Activated gamma-delta T cell (primary cell): ENCODE data around the gene ANO1.
"Not testable (repeated sequence)": the region's sequence is repeated elsewhere in the genome, so short reads cannot be mapped to it uniquely, and the experiment has no call there.

Experiments used
- DNase-seq: peaks from one replicate; lab custom pipeline; 2025; lab: John Stamatoyannopoulos, UW
- total RNA-seq, 2 donors: gene quantifications; one replicate each; lab custom pipeline; 2026; lab: John Stamatoyannopoulos, UW

The ANO1 gene
- total RNA-seq: 0 reads per million in 2 donors

DNA sequence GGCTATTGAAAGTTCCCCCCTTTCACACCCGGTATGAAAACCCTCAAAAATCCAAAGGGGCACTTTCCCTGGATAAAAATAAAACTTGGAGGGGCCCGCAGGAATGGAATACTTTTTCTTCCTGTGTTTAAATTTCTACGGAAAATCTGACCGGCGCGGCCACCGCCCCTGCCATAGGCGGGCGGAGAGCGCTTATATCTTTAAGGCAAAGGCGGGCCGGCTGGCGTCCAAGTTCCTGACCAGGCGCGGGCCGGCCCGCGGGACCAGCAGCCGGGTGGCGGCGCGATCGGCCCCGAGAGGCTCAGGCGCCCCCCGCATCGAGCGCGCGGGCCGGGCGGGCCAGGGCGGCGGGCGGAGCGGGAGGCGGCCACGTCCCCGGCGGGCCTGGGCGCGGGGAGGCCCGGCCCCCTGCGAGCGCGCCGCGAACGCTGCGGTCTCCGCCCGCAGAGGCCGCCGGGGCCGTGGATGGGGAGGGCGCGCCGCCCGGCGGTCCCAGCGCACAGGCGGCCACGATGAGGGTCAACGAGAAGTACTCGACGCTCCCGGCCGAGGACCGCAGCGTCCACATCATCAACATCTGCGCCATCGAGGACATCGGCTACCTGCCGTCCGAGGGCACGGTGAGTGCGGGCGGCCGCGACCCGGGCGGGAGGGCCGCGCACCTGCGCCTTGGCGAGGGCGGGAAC is at the start of gene ANO1:
Gene ANO1, plus strand, starts transcription at position 223 of the 686 bp plus-strand sequence. Its CDS starts 290 bp downstream, at position 513.
- no peak for DNase-seq

DNA sequence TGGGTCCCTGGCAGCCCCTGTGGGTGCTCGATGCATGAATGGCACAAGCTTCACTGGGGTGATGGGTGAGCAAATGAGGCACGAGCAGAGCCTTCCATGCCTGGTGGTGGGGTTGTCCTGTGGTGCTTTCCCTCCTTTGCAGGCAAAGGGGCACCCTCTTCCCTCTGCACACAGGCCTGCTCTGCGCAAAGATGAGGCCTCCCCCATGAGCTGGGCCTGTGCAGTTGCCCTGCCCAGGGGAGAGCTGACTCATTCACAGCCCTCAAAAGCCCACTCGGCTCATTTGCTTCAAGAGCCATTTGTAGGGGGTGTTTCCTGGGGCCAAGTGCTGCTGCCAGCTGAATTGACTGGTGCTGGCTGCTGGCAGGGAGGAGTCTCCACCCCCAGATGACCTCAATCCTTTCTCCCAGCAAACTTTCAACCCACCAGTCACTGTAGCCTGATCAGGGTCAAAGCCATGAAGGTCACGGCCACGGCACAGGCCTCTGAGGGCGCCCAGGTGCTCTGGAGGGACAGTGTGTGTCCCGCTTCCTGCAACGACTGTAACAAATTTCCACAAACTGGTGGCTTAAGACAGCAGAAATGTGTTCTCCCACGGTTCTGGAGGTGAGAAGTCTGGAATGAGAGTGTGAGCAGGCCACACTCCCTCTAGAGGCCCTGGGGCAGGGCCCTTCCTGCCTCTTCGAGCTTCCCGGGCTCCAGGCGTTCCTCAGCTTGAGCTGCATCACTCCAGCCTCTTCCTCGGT is 48.8 kb upstream of the ANO1 start:
- no peak for DNase-seq

GRCh38 chr11:70029861-70030380 is 48.2 kb upstream of the ANO1 start:
- no peak for DNase-seq

- DNase-seq: no peak
Measured at GRCh38 chr11:70030412-70030811, 47.7 kb upstream of the ANO1 start.

DNA sequence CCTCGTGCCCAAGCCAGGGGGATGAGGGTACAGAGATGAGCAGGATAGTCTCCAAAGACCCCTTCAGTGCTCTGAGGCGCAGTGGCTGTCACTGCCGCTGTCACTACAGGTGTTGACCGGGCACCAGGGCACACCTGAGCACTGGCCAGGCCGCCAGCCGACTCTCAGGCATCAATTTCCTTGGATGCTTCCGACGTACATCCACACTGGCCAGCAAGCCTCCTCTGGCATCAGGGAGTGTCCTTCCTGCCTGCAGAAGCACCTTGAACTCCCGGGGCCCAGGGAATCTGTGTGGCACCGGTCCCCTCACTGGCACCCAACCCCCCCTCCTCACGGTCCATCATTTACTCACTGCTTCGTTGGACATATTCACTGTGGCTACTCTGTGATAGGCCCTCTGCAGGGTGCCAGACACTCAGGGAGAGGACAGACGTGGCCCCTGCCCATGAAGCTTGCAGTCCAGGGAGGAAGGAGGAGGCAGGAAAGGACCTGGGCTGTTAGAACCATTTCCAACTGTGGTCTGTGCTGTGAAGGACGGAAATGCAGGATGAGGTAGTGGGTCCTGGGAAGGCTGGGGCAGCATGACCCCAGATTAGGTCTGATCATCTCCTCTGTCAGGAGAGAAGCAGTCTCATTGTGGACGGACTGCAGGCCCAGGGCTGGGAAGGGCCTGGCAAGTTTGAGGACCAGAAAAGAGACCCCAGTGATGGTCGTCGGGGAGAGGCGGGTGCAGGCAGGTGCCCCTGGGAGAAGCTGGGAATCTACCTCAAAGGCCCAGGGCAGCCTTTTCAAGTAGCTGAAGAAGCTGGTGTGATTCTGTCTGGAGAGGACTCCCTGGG is 46.3 kb upstream of the ANO1 start:
- no peak for DNase-seq

DNA sequence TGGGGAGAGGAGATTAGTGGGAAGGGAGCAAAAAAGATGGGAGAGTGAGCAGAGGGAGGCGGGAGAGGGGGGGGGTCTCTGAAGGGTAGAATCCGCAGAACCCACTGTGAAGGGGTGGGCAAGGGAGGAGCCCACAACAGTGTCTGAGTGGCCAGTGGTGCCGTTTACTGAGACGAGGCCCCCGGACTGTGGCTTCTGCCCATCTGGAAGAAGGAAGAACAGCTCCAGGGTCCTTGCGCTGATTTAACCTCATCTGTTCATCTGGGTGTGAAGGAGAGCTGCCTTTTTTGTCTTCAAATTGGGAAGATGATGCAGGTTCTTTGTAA is 45.7 kb upstream of the ANO1 start:
- no peak for DNase-seq

GRCh38 chr11:70032943-70033710 is 45.0 kb upstream of the ANO1 start:
- DNase-seq: no peak

- no peak for DNase-seq
Measured at GRCh38 chr11:70033711-70034070, 44.4 kb upstream of the ANO1 start.

- DNase-seq: no peak
Measured at GRCh38 chr11:70034740-70035365, 43.3 kb upstream of the ANO1 start.

GRCh38 chr11:70035665-70036064 is 42.5 kb upstream of the ANO1 start:
- DNase-seq: not testable (repeated sequence)

DNA sequence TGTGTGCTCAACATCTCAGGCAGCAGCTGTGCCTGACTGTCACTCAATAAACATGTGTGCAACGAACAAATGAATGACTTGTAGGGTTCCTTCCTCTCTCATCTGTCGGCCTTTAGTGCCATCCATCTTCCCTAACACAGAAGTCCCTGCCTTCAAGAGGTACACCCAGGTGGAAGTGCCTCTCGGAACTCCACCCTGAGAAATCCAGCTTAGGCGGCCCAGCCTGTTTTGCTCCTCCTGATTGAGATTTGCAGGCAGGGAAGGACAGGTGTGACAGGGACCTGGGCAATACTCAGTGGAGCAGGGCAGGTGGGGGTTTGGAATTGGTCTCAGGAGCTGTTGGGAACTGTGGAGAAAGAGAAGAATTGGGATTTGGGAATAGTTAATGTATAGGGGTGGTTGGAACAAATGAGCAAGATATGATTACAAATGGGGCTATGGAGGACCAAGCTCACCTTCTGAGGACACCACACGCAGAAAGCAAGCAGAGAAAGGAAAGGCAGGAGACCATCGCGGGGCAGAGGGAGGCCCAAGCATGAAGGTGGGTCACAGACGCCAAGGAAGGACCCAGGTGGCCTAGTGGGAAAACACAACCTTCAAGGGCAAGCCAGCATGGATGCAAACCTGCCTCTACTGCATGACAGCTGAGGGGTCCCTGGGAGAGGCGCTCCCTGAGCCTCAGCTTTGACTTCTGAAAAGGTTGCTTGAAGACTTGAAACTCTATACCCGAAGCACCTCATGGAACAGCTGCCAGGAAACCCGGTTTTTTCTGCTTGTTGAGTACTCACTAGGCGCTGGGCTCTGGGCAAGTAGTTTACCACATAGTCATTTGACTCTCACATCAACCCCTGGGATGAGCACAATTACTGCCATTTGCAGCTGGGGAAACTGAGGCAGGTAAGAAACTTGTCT is 40.9 kb upstream of the ANO1 start:
- DNase-seq: no peak

- DNase-seq: no peak
Measured at GRCh38 chr11:70038034-70038834, 39.9 kb upstream of the ANO1 start.

DNA sequence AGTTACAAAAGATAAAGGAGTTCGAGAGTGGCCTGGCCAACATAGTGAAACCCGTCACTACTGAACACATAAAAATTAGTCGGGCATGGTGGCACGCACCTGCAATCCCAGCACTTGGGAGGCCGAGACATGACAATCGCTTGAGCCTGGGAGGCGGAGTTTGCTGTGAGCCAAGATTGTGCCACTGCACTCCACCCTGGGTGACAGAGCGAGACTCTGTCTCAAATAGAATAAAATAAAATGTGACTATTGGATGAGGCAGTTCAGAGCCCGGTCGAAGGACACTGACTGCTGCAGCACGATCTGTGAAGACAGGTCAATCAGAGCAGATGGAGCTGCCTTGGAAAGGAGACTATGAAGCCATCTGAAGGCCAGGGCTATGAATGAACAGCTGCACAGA is 37.7 kb upstream of the ANO1 start:
- DNase-seq: no peak

DNA sequence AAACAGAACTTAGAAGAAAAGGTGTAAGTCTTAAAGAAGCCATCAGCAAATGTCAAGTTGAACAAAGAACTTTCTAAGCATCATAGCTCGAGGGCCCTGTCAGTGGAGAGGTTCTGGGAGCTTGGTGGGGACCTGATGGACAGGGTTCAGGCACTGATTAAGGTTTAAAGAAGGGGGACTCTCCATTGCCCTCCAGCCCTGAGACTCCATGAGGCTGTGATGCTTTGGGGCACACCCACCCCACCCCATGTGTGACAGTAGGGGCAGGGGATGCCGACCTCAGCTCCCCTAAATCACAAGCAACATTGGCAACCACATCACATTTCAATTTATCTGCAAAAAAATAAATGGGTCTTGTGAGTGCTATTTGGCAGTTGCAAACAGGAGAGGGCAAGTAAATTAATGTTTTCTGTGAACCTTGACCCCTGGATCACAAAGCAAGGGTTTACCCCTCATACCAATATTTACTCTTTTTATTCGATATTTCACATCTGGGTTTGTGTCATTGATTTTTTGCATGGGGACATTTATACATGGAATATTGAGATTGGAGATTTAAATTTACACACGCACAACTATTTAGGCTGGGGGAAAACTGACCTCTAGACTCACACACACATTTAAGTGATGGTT is 37.1 kb upstream of the ANO1 start:
- no peak for DNase-seq

- DNase-seq: no peak
Measured at GRCh38 chr11:70043482-70043881, 34.6 kb upstream of the ANO1 start.

DNA sequence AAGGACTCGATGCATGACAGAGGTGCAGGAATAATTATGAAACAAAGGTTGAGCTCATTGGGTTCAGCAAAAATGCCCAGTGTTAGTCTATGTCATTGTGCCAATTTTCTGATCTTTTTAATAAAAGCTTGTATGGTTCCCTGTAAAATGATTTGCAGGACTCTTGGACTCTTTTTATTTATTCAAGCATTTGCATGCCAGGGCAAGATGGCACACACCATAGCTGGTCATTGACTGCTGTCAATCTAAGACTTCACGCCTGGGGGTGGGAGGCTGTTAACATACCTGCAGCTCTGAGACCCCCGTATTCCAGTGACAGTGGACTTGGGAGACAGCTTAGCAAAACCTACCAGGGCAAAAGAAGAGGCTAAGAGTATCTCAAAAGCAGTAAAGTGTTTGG is 32.0 kb upstream of the ANO1 start:
- no peak for DNase-seq

DNA sequence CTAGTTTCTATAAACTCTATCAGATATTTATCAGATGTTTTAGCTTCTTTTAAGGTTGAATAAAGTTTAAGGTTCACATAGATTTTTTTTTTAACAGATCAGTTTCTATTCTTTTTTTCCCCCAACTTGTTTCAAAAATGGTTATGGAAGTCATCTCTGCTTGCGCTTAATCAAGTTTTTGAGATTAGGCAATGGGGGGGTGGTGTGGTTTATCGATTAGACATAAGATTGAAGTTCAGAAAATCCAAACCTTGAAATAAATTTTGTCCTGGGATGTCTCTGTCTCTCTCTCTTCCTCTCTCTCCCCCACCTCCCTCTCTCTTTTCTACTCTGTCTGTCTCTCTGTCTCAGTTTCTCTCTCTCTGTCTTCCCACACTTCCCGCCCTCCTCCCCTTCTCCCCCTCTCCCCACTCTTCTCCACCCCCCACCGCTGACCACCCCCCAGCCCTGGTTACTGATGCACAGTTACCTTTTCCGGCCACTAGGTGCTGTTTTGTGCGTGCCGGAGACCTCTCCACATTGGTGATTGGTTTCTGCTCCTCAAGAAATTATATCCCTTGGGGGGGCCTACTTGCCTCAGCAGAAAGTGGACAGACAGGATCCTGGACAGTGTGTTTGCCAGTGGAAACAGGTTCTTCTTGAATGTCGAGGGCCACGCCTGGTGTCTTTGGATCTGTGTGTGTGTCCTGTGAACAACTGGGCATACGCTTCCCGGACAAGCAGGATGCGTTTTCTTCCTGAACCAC is 29.7 kb upstream of the ANO1 start:
- DNase-seq: no peak

GRCh38 chr11:70049045-70049444 is 29.1 kb upstream of the ANO1 start:
- DNase-seq: no peak
